ENCODE data around the gene GREB1.

Gene GREB1

GRCh38 chr2:11610624-11611242 lies 76.9 kb downstream of the GREB1 start:
- no peak for DNase-seq (ENCODE audit: low read depth)
- H3K4me3 ChIP-seq (ENCODE audit: low read depth, low read length), result no peak overlapping the region
- TF ChIP-seq CTCF (IDR thresholded peaks at IDR 0.05; ENCODE audit: insufficient read depth, low read depth, low read length, missing control alignments), result no peak

GRCh38 chr2:11611251-11611650 lies 77.4 kb downstream of the GREB1 start:
- H3K4me3 ChIP-seq (ENCODE audit: low read depth, low read length), result no peak overlapping the region
- TF ChIP-seq CTCF (IDR thresholded peaks at IDR 0.05; ENCODE audit: insufficient read depth, low read depth, low read length, missing control alignments), result no peak
- no peak for DNase-seq (ENCODE audit: low read depth)

GRCh38 chr2:11612553-11613215 lies 78.8 kb downstream of the GREB1 start:
- H3K4me3 ChIP-seq (ENCODE audit: low read depth, low read length), result no peak overlapping the region
- DNase-seq (ENCODE audit: low read depth), result no peak
- no peak for TF ChIP-seq CTCF (IDR thresholded peaks at IDR 0.05; ENCODE audit: insufficient read depth, low read depth, low read length, missing control alignments)

DNA sequence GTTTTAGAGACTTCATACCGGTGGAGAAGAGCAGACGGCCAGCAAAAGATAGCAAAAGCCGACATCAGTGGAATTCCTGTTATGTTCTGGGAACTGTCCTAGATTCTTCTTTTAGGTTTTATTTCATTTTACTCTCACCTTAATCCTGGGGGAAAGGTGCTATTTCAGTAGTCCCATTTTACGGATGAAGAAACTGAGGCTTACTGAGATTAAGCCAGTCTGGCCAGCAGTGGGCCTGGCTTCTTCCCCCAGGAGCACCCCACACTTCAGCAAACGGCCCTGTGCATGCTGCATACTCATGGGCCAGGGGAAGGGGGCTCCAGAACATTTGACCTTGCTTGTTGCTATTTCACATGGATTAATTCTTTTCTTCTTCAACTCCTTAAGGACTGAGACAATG lies 79.5 kb downstream of the GREB1 start:
- no peak for TF ChIP-seq CTCF (IDR thresholded peaks at IDR 0.05; ENCODE audit: insufficient read depth, low read depth, low read length, missing control alignments)
- DNase-seq (ENCODE audit: low read depth), result no peak
- no peak overlapping the region for H3K4me3 ChIP-seq (ENCODE audit: low read depth, low read length)

GRCh38 chr2:11615209-11615608 lies 81.4 kb downstream of the GREB1 start:
- no peak for TF ChIP-seq CTCF (IDR thresholded peaks at IDR 0.05; ENCODE audit: insufficient read depth, low read depth, low read length, missing control alignments)
- no peak for DNase-seq (ENCODE audit: low read depth)
- no peak overlapping the region for H3K4me3 ChIP-seq (ENCODE audit: low read depth, low read length)

- no peak for TF ChIP-seq CTCF (IDR thresholded peaks at IDR 0.05; ENCODE audit: insufficient read depth, low read depth, low read length, missing control alignments)
- no peak overlapping the region for H3K4me3 ChIP-seq (ENCODE audit: low read depth, low read length)
- no peak for DNase-seq (ENCODE audit: low read depth)
These were observed 82.3 kb downstream of the GREB1 start for GRCh38 chr2:11616097-11616687.

All from GM12865 (cell line).